Sciatic nerve (tissue), 2 donors: Measurements from ENCODE around the gene TNS1. TPM values are rescaled to one million over a fixed set of nuclear protein-coding genes. Genes with fewer than 3 reads are reported as not detected.
A peak's percentile ranks its signal among the peaks of the same experiment; 100 is the strongest.

Experiments used
- ATAC-seq: fragments of 200-7000 bp; cut with Tn5 transposase; one replicate; pipeline ENCODE4 v1.9.1; 2020; ENCODE audit warnings: mild to moderate bottlenecking, moderate library complexity
- DNase-seq: peaks from one replicate; pipeline ENCODE4 v3.0.0-alpha.2; 2020; ENCODE audit warnings: low spot score
- intact Hi-C: fragments of 100-400 bp; cut with DNase I; formaldehyde crosslinking; loops from one replicate; pipeline ENCODE4 v1.14.2; 2022
- total RNA-seq: library from RNA; stranded (reverse); fragmentation: NEBNext Ultra II Directional; extraction: Animal tissue kit (Norgen Biotek cat#: 25700); gene quantifications from one replicate; pipeline ENCODE4 v1.2.1, GENCODE V29; 2021
- donor health status: DM: no; HTN: no; CAD: no.
- donor health status: DM: no; HTN: no; CAD: no.

The TNS1 gene
- total RNA-seq, 1 donor from 2014 or later = 703 TPM

DNA sequence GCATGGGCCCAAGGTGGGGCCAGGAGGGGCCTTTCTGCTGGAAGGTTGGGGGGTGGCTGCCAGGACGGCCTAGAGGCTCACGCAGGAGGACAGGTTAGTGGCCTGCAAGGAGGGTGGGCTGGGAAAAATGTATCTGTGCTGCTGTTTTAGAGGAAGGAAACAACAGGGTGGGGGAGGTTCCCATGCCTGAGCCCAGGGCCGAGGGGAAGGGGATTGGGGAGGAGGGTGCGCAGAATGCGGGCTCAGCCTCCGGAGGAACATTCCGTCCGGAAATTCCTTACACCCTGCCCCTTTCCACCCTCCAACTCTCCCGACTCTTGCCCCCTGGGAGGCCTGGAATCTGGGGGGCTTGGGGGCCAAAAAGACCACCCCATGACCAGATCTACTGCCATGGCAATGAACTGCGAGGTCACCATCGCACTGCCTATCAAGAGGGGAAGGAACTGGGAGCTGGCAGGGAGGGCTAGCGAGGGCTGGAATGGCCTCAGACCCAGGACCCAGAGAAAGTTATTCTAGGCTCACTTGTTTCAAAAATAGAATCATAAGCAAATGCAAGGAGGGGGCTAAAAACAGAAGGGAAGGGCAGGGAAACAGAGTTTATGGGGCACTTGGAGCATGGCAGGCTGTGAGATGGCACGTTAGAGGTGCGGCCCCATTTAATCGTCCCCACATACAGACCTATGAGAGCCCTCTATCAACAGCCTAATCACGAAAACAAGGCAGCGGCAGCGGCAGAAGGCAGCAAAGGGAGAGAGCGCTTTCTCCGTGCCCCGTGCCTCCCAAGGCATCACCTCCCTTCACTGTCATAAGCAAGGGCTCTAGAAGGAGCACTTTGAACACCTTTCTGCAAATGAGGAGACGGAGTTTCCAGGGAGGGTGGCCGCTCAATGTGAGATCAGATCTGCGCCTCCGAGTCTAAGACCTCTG is 90.4 kb downstream of the TNS1 start:
- no peak for ATAC-seq
- intact Hi-C loops = no loop called here
- DNase-seq = no peak

DNA sequence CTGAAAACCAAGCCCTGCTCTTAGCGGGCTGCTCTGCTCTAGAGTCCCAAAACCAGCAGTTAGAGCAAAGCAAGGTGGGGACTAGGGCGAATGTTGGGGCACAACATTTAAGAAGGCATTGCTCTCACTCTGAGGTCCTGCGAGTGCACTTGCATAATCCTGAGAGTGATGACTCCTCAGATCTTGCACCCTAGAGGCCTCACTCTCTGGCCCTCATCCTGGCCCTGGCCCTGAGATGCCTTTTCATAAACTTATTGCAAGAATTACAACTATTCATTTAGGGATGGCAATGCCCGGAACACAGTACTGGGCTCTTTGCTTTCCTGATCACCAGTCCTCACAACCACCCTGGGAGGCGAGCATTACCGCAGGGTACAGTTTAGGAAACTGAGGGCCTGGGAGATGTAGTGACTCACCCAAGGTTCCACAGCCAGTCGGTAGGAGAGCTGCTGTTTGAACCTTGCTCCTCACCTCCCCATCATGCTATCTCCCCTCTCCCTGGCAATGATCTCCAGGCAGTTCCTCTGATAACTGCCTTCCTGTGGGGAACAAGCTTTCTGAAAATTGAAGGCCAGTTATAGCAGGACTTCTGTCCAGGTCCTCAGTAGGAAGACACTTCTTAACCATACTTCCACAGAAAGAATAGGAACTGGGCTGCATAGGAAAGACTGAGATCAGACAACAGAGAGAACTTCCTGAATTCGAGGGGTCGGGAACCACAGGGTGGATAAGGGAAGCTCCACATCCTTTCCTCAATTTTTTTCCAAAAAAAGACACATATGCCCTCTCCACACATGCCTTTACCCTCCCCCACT is 91.3 kb downstream of the TNS1 start:
- DNase-seq (no peak), ATAC-seq (peak; percentile 60)
- intact Hi-C loops = no loop called here

- ATAC-seq (no peak), DNase-seq (no peak)
- intact Hi-C loops = no loop called here
Observed at GRCh38 chr2:217910875-217911212, 92.0 kb downstream of the TNS1 start.

DNA sequence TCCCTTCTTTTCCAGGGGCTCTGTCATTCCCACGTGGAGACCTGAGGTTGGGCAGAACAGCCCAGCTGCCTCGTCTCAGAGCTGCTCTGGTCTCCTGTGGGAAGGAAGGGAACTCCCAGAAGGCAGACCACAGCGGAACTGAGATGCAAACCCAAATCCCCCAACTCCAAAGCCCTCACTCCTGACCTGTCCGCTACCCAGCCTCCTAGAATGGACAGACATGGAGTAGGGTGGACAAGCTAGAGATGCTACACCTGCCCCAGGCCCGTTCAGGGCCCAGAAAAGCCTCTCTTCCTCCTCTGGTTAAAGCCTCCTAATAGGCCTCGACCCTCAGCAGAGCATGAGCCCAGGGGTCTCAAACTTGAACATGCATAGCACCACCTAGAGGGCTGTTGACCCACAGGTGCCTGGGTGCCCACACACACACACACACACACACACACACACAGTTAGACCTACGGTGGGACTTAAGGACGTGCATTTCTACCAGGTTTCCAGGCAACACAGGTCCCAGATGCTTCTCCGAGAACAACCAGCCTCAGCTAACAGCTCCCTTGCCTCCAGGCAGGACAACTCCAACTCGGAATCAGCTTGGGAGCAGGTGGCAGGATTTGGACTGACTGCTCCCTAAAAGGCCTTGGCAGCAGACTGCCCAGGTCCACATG is 93.5 kb downstream of the TNS1 start:
- no peak for ATAC-seq
- intact Hi-C loops = no loop called here

DNA sequence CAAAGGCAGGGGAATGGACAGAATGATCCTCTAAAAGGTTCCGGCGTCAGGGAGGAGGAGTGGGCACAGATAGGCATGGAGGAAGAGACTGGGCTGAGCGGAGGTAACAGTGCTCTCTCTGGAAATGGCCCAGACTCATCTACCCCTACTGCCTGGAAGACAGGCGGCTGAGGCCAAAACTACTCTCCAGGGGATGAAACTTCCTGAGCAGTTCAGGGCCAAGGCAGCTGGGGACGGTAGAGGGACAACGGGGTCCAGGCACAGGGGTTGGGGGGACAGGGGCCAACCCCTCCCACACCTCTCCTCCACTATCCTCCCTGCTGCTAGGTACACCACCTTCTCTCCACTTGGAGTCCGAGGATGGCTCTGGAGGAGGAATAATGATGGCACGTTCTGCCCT is 94.3 kb downstream of the TNS1 start:
- DNase-seq (no peak), ATAC-seq (no peak)
- intact Hi-C loops = no loop called here

More for the DNA sequence above, 93.5 kb downstream of the TNS1 start:
- no peak for DNase-seq

DNA sequence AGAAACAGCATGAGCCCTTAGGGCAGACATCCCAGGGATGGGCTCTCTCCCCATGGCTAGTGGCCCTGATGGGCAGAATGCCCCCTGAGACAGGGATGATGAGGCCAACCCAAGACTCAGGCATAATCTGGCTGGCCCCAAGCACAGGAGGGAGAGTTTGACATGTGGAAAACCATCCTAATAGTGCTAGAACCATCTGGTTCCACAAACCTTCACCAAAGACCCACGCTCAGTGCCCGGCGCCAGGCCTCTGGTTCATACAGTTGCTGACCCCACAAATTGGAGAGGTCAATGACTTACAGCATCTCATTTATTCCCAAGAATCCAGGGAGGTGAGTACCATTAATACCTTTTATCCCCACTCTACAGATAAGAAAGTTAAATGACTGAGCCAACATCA is 95.5 kb downstream of the TNS1 start:
- intact Hi-C loops = no loop called here
- DNase-seq (no peak), ATAC-seq (no peak)

- ATAC-seq (no peak), DNase-seq (no peak)
- intact Hi-C loops = no loop called here
Observed at GRCh38 chr2:217906798-217907197, 96.0 kb downstream of the TNS1 start.

GRCh38 chr2:217905896-217906295 is 96.9 kb downstream of the TNS1 start:
- ATAC-seq = no peak
- intact Hi-C loops = no loop called here
- DNase-seq = no peak

DNA sequence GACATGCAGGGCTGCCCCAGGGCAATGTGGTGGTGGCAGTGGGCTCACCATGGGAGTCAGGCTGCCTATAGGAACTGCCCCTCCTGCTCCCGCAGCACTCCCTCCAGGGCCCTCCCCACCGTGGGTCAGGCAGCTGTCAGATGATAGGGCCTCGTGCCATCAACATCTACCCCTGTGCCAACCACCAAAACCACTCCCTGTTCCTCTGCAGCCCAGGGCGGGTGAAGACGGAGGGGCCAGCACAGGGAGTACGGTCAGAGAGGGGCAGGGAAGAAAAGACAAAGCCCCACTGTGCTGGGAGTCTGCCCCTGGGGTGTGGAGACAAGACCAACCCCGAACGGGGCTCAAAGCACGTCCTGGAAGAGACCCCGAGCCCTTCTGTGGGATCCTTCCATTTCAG is 97.4 kb downstream of the TNS1 start:
- no peak for DNase-seq
- intact Hi-C loops = no loop called here
- peak; percentile 5 for ATAC-seq

- no peak for DNase-seq
- ATAC-seq = no peak
Observed at GRCh38 chr2:217904614-217904965, 98.2 kb downstream of the TNS1 start.

DNA sequence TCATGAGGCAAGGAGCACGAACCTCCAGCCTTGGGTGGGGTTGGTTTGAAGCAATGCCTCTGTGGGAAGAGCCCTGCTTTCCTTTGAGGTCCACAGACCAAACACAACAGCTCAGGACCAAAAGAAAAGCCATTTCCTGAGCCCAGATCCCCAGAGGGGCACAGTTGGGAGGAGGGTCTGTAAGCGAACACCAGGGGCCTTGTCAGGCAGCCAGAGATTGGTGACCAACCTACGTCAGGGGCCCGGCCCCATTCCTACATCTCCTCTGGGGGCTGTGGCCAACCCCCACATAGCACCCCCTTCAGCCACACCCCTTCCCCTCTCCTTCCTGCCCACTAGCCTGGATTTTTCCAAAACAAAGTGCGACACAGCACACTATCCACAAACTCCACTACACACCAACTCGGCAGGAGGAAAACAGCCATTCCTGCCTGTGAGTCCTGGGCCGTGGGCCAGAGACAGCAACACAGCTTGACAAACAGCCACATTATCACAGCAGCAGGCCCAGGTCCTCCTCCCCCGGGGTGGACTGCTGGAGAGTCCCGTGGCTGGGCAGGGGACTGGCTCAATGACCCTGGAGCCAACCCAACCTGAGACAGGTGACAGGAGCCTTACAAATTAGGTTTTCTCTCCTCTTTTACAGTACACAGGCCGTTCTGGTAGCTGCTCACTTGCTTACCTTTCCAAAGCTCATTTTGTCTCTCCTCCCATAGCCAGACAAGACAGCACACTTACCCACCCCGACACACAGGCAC is 98.8 kb downstream of the TNS1 start:
- intact Hi-C loops = no loop called here
- DNase-seq (peak; percentile 84), ATAC-seq (peak; percentile 68)

More at GRCh38 chr2:217904614-217904965, 98.2 kb downstream of the TNS1 start:
- intact Hi-C loops = no loop called here

DNA sequence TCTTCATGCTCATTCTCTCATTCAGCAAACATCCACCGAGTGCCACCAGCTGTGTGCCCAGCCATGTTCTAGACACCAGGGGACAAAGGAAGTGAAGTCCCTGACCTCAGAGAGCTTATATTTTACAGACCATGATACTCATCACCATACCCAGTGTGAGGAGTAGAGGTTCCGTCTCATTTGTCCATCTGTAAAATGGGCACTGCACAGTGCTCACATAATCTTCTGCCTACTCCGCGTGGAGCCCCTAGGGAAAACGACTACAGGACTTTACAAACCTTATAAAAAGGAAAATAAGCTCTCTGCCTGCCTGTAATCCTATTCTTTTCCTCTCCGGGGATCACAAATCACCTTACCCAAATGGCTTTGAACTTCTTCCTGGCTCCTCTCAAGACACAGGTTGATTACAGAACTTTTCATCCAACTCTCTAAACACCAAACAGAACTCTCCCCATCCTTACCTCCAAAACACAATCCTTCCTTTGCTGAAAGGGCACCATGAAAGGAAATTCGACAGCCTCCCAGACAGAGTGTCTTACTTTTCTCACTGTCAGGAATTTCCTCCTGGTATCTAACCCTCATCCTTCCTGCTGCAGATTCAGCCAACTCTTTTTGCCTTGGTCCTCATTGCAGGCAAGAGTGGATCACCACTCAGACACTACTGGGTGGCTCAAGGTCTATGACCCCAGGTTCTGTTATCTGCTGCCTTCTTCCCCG is 99.5 kb downstream of the TNS1 start:
- intact Hi-C loops = no loop called here
- no peak for DNase-seq
- ATAC-seq = no peak

- ATAC-seq (peak; percentile 76), DNase-seq (peak; percentile 91)
- intact Hi-C loops = no loop called here
Observed at GRCh38 chr2:217902379-217903141, 100.2 kb downstream of the TNS1 start.

DNA sequence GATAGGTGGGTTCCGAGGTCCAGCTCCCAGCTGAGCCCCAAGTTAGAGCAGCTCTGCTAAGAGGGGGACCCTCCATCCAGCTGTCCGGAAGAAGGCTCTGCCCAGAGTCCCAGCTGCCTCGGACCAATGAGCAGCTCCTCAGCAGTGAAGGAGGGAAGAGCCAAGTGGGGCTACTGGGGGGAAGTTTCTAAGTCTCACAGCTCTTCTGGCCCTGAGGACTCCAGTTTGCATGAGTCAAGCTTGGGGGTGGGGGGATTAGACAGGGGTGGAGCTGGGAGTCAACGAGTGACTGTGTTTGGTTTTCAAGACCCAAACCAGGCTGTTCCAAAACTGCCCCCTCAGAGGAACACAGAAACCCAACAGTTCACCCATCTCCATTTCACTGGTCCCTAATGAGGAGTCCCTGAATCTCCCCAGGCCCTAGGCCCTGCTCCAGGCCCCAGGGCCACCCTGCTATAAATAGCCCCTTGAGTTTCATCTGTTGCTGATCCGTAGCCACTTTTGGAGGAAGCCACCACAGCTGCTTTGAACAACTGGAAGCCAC is 100.9 kb downstream of the TNS1 start:
- DNase-seq = no peak
- intact Hi-C loops = no loop called here
- peak; percentile 23 for ATAC-seq

- intact Hi-C loops = no loop called here
- DNase-seq (no peak), ATAC-seq (no peak)
Observed at GRCh38 chr2:217901400-217901799, 101.4 kb downstream of the TNS1 start.

- intact Hi-C loops = no loop called here
- DNase-seq (no peak), ATAC-seq (no peak)
Observed at GRCh38 chr2:217900780-217901360, 101.9 kb downstream of the TNS1 start.
